Right forelimb (tissue), 1 donor: ENCODE data around the gene CCDC116.
"Not testable (repeated sequence)": the region's sequence is repeated elsewhere in the genome, so short reads cannot be mapped to it uniquely, and the experiment has no call there.

Experiments used
- DNase-seq: peaks from one replicate; pipeline ENCODE4 v3.0.0-alpha.2; 2018

The CCDC116 gene

DNA sequence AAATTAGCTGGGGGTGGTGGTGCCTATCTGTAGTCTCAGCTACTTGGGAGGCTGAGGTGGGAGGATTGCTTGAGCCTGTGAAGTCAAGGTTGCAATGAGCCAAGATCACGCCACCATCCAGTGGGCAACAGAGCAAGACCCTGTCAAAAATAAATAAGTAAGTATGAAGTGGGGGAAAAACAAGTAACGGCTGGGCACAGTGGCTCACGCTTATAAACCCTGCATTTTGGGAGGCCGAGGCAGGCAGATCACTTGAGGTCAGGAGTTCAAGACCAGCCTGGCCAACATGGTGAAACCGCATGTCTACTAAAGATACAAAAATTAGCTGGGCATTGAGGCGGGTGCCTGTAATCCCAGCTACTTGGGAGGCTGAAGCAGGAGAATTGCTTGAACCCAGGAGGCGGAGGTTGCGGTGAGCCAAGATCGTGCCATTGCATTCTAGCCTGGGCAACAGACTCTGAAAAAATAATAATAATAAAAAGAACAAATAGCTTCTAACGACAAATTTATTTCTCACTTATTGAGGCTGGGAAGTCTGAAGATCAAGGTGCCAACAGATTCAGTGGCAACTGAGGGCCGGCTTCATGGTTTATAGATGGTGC lies 22.9 kb upstream of the CCDC116 start:
- DNase-seq, result not testable (repeated sequence)

DNA sequence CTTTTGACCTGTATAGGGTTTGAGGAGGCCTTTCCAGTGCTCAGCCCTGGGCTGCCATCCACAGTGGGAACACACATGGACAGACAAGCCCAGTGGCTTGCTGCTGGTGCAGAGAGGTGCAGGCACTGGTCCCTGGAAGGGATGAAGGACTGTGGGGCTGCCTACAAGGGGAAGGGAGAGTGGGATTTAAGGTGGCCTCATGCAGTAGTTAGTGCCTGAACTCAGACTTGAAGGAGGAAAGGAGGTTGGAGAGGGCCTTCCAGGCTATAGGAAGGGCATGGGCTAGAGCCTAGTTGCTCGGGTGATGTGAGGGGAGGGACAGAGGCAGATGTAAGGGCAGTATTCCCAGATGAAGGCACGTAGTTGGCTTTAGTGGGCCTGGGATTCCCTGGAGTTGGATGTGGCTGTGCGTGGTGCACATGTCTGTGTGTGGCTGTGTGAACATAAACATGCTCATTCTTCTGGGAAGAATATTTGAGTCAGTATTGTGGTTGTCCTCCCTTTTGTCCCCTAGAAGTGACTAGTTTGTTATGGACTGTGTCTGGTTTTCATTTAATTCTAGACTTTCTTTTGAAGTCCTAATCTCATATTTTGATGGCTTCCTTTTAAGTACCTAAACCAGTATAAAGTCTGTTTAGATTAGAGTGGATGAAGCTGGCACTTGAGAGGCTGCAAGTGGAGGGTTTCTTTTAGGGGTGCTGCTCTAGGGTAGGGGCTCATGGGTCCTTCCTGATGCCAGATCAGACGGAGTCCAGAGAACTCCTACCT lies 21.2 kb upstream of the CCDC116 start:
- no peak for DNase-seq

DNA sequence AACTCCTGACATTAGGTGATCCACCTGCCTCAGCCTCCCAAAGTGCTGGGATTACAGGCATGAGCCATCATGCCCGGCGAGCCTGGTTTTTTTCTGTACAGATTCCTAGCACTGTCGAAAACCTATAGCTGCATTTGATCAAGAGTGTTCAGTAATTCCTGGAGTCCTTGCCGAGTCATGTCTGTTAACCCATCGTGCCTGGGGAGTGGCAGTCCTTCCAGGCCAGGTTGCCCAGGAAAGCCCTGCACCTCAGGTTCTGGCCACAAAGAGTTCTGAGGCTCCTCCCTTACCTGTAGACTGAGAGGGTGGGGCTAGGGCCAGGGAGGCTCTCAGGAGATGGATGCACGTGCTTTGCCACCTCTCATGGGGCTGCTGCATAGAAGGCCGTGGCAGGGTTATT lies 19.7 kb upstream of the CCDC116 start:
- no peak for DNase-seq

DNA sequence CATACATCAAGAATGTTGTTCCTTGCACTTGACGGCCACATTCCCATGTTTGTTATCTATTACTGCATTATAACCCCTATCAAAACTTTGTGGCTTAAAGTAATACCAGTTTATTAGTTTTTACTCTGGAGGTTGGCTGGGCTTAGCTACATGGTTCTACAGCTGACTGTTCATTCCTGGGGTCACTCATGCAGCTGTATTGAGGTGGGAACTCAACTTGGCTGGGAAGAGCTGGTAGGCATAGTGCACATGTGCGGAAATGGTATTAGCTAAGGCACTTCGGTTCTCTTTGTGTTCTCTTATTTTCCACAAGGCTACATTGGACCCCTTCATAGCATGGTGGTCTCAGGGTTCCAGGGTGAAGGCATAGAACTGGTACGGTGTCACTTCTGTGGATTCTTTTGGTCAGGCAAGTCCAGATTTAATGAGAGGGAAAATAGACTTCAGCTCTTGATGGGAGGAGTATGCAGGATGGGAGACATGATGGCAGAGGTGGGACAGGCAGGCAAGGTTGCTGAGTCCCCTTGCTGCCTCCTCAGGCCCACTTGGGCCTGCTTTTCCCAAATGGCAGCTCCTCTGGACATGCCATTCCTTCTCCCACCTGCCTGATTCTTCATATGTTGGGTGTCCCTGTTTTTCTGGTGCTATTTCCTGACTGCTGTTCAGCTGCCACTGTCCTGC lies 18.9 kb upstream of the CCDC116 start:
- no peak for DNase-seq

DNA sequence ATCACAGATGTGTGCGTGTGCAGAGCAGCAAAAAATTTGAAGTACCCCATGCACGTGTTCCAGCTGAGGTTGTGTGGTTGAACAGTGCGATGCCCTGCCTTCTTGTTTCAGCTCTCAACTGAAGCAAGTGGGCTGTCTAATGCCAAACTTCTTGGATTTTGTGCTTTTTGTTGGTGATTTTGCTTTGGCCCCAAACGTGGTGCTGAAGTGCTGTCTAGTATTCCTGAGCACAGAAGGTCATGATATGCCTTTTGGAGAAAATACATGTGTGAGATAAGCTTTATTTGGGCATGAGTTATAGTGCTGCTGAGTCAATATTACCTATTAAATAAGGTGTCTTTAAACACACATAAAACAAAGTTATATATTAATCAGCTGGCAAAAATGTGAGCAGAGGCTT lies 16.8 kb upstream of the CCDC116 start:
- no peak for DNase-seq

DNA sequence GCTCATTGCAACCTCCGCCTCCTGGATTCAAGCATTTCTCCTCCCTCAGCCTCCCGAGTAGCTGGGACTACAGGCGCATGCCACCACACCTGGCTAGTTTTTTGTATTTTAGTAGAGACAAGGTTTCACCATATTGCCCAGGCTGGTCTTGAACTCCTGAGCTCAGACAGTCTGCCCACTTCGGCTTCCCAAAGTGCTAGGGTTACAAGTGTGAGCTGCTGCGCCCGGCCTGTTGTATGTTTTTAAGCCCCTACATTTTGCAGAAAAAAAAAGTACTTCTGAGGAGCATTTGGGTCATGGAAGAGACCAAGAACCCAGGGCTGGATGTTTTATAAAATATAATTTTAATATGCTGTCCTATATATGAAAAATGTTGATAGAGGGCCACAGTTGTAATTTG lies 15.2 kb upstream of the CCDC116 start:
- not testable (repeated sequence) for DNase-seq

GRCh38 chr22:21621025-21621424 lies 11.5 kb upstream of the CCDC116 start:
- no peak for DNase-seq

DNA sequence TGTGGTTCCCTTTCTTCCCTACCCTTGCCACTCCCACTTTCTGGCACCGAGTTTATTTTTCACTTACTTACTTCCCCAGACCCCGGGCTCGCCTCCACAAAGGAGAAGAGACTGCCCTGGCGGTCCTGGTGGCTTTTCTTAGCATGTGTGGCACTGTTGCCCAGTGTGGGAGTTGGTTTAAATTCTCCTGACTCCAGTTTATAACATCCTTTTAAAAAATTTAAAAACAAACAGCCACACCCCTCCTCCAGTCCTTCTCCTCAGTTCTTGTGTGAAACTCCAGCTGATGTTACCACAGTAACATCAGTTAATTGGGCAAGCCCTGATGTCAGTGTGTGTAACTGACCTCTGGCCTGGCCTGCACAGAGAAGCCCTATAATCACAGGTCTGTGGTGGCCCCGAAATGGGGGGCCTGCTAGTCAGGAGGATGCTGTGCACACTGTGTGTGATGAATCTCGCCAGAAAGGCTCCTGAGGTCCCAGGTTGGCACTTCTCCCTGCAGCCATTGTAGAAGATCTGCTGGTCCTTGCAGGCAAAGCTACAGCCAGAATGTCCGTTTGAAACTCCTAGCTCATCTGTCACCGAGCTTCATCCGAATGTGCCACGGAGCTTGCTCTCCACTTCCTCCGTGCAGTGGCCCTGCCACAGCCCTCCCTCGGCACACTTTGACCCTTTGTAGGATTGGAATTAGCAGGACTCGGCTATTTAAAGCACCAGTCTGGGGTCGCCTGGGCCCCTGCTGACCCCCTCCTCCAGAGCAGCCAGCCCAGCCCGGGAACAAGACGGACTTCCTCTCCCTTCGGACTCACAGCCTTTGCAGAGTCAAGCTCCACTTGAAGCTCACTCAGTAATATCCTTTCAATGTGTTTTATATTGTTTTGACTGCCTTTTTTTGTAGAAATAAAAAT lies 10.3 kb upstream of the CCDC116 start:
- no peak for DNase-seq

DNA sequence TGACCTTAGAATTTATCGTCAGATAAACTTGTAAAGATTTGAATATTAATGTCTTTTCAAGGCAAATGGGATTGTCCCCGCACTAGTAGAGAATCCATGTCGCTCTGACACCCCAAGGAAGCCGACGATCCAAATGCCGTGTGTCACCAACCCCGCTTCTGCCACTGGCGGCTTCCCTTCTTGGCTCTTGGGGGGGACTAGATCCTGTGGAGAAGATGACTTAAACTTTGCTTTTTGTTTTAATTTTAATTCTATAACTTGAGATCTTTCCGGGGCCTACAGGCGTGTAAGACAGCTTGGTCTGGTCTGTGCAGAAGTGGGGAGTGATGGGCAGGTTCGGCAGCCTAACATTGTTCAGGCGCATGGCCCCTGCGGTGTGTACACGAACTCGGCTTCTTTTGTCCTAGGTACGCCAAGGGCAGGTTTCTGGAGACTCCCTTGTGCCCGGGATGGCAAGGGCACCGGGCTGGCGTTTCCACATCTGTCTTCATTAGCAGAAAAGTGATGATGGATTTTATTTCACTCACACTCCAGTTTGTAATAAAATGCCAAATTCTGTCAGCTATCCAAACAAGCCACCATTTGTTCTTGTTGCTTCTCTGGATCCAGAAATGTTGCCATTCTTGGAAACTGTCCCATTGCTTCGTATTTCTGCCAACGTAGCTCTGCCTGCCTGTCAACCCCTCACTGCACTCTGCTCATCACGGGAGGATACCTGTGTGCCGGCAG lies 9.5 kb upstream of the CCDC116 start:
- no peak for DNase-seq

DNA sequence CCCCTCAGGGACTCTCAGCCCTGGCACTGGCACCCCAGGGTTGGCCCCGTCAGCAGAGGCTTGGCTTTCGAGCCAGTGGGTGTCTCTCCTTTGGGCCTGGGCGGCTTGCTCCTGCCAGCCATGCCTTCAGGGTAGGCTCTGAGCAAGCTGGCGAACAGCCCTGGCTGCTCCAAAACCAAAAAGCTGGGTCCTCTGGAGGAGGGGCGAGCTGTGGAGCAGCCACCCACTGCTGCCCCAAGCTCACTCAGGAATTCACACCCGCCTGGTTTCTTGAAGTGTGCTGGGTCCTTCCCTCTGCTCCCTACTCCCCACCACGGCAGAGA lies 9.0 kb upstream of the CCDC116 start:
- no peak for DNase-seq

- no peak for DNase-seq
These were observed 8.3 kb upstream of the CCDC116 start for GRCh38 chr22:21624120-21624879.

DNA sequence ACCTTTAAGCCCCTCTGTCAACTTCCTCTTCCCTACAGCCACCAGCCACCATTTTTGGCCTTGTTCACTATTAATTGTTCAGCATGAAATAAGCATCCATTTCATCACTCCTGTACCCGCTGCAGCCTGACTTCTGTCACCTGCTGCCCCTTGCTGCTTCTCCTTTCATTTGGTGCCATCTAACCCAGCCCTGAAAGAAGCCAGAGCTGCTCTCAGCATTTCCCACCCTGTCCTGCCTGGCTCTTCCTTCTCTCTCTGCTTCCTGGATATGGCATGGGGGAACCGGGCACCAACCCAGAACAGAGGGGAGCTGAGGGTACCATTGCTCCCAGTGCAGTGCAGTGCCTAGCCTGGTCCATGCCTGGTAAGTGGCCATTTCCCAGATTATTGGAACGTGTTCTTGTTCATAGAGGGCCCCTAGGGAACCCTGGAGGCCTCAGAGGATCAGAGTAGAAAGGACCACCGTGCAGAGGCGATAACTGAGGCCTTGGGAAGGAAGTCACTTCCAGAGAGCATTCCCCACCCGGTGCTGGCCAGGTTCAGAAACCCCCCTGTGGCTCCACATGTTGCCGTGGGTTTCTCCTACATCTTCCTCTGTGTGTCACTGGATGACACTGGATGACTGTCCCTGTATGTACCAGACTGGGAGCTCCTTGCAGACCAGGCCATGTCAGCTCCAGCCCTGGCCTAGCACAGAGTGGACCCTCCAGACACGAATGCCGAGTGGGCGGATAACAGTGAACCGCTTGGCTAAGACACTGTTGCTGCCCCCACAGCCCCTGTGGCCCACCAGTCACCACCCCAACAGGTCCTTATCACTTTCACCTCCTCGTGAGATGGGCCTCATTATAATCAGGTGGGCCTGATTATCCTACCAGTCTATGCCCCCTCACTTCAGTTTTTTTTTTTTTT lies 7.4 kb upstream of the CCDC116 start:
- no peak for DNase-seq

DNA sequence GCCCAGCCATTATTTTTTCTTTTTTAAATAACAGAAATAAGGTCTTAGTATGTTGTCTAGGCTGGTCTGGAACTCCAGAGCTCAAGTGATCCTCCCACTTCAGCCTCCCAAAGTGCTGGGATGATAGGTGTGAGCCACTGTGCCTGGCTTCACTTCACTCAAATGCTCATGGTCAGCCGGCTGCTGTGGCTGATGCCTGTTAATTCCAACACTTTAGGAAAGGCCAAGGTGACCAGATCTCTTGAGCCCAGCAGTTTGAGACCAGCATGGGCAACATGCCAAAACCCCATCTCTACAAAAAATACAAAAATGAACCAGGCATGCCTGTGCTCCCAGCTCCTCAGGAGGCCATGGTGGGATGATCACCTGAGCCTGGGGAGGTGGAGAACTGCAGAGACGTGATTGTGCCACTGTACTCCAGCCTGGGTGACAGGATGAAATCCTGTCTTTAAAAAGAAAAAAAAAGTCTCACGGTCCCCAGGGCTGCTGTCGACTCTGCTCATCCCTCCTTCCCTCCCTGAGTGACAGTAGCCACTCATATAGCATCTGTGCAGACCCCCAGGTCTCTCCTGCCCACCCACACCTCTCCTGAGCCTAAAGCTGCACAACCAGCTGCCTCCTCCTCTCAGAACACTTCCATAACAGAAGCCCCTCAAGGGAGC lies 6.4 kb upstream of the CCDC116 start:
- DNase-seq, result no peak

DNA sequence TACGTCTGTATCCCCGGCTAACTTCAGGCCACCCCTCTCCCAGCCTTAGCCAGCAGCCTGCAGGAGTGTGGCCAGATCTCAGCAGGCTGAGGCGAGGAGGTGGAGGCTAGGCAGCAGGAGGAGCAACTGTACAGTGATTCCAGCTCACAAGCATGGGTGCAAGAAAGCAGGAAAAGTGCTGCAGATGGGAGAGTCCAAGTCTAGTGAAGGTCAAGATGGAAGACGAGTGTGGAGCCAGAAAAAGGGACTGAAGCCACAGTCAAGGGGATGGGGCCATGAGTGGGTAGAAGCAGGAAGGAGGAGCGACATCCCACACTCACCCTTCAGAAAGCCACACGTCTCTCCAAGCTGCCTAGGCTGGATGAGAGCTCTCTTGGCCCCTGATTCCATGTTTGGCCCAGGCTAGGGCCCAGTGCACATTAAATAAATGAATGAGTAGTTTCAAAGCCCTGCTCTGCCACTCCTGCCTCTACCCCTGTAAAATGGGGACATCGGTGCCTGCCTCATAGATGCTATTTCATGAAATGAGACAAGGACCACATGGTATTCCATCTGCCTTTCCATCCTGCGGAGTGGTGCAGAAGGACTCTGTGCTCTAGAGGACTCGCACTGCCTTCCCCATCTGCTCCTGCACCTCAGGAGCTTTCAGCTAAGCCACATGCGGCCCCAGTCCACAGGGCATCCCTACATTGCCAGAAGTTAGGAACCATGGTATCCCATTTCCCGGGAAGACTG lies 5.7 kb upstream of the CCDC116 start:
- DNase-seq, result no peak

DNA sequence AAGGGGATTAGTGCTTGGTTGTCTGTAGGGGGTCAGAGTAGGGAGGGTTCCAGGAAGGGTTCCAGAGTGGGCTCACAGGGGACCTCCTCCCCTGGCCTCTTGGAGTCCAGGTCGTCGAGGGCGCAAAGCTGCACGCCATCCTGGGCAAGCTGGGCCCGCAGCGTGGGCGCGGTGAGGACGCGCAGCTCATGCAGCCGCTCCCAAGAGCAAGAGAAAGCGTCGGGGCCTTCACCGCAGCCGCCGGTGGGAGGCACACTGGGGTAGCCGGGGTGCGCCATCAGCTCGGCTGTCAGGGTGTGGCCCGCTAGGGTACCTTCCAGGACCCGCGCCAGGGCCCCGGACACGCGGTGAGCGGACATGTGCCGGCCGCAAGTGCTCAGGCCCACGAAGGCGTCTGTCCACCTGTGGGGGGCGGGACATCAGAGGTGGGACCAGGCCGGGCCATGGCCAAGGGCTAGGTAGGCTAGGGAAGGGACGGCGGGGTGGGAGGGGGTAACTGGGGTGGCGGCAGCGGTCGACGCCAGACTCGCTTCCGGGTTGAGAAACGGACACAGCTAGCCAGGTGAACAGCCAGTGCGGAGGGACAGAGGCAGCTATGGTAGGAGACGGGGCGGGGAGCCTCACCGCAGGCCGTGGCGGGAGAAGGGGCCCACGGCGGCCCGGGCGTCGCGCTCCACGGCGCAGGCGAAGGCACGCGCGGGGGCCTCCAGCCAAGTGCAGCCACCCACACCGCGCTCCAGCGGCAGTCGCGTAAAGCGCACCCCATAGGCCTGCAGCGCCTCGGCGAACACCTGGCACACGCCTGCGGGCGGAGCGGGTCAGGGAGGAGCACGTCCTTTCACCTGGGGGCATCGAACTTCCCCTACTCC lies 3.9 kb upstream of the CCDC116 start:
- no peak for DNase-seq

DNA sequence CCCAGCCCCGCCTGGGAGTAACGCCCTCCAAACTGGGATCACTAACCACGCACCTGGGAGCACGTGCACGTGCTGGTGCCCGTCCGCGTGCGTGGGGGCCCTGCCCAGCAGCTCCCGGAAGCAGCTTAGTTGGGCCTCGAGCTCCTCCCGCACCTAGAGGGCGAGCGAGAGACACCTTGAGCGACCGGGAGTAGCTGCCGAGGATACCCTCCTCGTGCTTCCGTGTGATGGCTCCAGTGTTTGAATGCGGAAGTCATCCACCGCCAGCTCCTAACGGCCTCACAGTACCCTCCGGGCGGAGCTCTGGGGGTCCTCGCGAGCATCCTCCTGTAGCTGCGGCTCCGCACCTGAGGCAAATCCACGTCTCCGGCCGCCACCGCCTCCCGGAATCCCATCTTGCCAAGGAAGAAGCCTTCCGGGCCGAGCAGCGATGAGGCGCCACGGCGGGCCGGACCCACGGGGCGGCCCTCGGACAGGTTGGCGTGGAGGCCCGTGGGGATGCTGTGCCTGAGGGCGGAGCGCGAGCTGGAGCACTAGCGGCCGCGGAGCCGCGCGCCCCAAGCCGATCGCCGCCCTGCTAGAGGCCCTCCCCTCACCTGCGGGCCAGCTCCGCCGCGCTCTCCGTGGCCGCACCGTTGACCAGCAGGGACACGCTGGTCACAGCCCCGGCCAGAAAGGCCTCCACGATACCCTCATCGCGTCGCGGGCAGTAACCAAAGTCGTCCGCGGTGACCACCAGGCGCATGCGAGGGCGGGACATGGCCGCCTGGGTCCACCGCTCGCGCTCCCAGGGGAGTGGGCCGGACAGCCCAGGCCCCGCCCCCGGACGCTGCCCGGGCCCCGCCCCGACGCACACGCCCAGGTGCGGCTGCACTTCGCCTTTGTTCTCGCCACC lies 3.1 kb upstream of the CCDC116 start, which contains the start of gene YDJC:
YDJC (minus strand) TSS at position 768 of the 895 bp plus-strand sequence; CDS start at position 760, 8 bp downstream.
- peak; percentile 95 for DNase-seq

- no peak for DNase-seq
These were observed 1.5 kb upstream of the CCDC116 start for GRCh38 chr22:21631025-21631424.
